ENCODE measurements around the gene ABCA5. TPM values are rescaled to one million over a fixed set of nuclear protein-coding genes. Genes with fewer than 3 reads are reported as not detected.

ABCA5 gene
- total RNA-seq, 3 donors from 2014 or later = 88.8 to 152 (median 93.1) TPM

DNA sequence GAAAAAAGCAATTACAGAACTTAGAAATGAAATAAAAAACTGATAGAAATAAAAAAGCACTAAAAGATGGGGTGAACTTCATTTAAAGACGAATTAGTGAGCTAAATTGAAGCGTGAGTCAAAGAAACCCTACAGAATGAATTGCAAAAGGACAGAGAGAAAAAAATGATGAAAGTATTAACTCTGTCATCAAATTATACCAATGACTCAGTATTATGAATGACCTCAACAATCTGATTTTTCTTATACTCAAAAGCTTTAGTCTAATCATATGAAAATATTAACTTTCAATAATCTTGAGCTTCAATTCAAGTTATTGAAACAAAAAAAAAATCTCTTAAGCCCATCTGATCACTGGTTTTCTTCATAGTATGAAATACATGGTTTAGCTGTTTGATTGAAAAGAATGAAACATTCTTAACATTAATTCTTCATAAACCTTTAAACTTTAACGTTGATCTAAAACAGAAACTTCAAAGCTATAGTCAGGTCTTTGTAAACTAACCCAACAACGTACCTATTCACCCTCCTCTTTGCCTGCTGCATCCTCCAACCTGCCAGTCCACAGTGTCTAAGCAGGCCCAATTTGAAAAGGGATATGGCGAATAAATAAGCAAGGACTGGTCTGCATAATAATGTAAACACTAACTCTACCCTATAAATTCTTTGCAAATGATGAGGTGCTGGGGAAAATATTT lies 6.6 kb downstream of the ABCA5 start:
- TF ChIP-seq POLR2AphosphoS5 (IDR thresholded peaks at IDR 0.05) (no peak), POLR2A (IDR thresholded peaks at IDR 0.05) (no peak)
- TF ChIP-seq, protein P1, sequence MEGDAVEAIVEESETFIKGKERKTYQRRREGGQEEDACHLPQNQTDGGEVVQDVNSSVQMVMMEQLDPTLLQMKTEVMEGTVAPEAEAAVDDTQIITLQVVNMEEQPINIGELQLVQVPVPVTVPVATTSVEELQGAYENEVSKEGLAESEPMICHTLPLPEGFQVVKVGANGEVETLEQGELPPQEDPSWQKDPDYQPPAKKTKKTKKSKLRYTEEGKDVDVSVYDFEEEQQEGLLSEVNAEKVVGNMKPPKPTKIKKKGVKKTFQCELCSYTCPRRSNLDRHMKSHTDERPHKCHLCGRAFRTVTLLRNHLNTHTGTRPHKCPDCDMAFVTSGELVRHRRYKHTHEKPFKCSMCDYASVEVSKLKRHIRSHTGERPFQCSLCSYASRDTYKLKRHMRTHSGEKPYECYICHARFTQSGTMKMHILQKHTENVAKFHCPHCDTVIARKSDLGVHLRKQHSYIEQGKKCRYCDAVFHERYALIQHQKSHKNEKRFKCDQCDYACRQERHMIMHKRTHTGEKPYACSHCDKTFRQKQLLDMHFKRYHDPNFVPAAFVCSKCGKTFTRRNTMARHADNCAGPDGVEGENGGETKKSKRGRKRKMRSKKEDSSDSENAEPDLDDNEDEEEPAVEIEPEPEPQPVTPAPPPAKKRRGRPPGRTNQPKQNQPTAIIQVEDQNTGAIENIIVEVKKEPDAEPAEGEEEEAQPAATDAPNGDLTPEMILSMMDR (IDR thresholded peaks at IDR 0.05) = no peak
- H3K9me3 ChIP-seq = no peaks in the 10 kb centered on the region
- H3K27me3 ChIP-seq = no peaks in the 10 kb centered on the region
- H3K27ac ChIP-seq = no peak overlapping the region
- no peak overlapping the region for H3K4me3 ChIP-seq
- no peak for DNase-seq (ENCODE audit: low spot score in 2 of 2)
- intact Hi-C loops (cut with DNase I; ENCODE audit: low total_unique reads) = no loop called here
- no peaks in the 10 kb centered on the region for H3K36me3 ChIP-seq
- H3K4me1 ChIP-seq = no peaks in the 10 kb centered on the region

DNA sequence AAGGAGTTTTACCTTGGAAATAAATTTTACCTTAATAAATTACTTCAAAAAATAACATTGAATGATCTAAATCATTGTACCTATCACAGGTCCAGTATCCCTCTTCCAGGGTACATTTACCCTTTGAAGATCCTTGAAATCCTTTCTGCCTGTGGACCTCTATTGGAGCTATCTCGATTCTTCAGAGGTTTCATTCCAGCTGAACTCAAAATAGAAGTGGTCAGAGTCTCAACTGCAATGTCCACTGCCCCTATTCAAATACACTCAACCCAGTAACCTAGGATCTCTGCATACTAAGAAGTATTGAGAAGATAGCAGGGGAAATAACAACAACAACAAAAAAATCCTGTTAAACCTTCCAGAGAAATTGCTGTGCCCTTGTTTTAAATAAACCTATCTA lies 9.3 kb downstream of the ABCA5 start:
- Histone ChIP-seq H3K27me3 (no peaks in the 10 kb centered on the region), H3K27ac (no peak overlapping the region), H3K9me3 (no peaks in the 10 kb centered on the region), H3K36me3 (no peaks in the 10 kb centered on the region), H3K4me1 (no peaks in the 10 kb centered on the region), H3K4me3 (no peak overlapping the region)
- TF ChIP-seq, protein P1 (IDR thresholded peaks at IDR 0.05) = no peak
- TF ChIP-seq POLR2AphosphoS5 (IDR thresholded peaks at IDR 0.05) (no peak), POLR2A (IDR thresholded peaks at IDR 0.05) (no peak)
- intact Hi-C loops (cut with DNase I; ENCODE audit: low total_unique reads) = no loop called here
- DNase-seq (ENCODE audit: low spot score in 2 of 2) = no peak

DNA sequence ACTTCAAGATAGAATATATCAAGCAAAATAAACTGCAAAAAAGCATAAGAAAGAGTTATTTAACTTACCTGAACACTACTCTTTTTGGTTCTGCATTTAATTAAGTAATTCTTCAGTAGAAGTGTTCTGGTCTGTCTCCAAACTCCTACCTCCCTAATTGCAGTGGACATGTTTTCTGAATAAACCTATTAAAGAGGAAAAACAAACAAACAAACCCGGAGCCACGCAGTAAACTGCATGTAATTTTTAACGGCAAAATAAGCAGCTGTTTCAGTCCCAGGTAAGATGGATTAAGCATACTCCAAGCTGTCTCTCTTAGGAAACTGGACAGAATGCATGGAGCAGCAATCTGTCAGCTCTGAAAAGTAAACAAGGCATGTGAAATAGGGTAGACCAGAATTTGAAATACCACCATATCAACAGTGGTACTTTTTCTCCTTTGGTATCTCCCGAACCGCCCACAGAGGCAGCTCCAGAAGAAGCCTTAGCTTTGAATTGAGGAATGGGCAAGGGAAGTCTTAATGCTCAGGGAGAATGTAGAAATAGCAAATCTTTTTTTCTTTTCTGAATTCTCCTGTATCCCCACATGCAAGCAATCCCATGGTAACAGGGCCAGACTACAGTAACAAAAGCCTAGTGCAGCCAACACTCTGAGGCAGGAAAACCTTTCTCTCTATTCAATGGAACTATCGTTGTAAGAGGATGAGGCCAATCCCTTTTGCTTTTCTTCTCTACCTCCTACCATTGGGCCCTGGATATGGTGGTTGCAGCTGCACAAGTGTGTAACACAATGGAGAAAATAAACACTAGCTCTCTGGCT lies 12.5 kb downstream of the ABCA5 start:
- intact Hi-C loops (cut with DNase I; ENCODE audit: low total_unique reads) = no loop called here
- DNase-seq (ENCODE audit: low spot score in 2 of 2) = no peak
- peaks cover 4% of the 10 kb centered on the region for H3K36me3 ChIP-seq
- H3K27ac ChIP-seq = no peak overlapping the region
- no peaks in the 10 kb centered on the region for H3K27me3 ChIP-seq
- no peak overlapping the region for H3K4me3 ChIP-seq
- TF ChIP-seq, protein P1 (IDR thresholded peaks at IDR 0.05) = no peak
- no peak for TF ChIP-seq POLR2AphosphoS5 (IDR thresholded peaks at IDR 0.05)
- no peak for TF ChIP-seq POLR2A (IDR thresholded peaks at IDR 0.05)
- H3K9me3 ChIP-seq = no peaks in the 10 kb centered on the region
- no peaks in the 10 kb centered on the region for H3K4me1 ChIP-seq

DNA sequence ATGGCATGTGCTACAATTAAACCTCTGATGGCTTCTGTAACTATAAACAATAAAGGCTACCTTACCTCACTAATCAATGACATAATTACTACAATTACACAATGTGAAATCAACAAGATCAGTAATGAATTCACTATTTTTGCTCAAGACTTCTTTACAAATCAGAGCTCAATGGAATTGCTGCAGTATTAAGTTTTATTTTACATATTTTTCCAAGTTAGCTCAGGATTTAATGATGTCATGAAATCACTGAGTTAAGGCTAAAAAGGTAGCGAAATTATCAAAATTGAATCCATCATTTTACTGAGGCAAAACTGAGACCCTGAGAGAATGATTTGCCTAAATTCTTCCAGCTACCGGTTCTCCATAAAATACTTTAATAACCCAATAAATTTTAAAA lies 21.8 kb downstream of the ABCA5 start:
- intact Hi-C loops (cut with DNase I; ENCODE audit: low total_unique reads) = no loop called here
- Histone ChIP-seq H3K36me3 (peaks cover 10% of the 10 kb centered on the region), H3K4me1 (no peaks in the 10 kb centered on the region), H3K27ac (no peak overlapping the region), H3K27me3 (no peaks in the 10 kb centered on the region), H3K4me3 (no peak overlapping the region), H3K9me3 (no peaks in the 10 kb centered on the region)
- DNase-seq (ENCODE audit: low spot score in 2 of 2) = no peak
- TF ChIP-seq POLR2AphosphoS5 (IDR thresholded peaks at IDR 0.05) (no peak), POLR2A (IDR thresholded peaks at IDR 0.05) (no peak)
- TF ChIP-seq, protein P1 (IDR thresholded peaks at IDR 0.05) = no peak

DNA sequence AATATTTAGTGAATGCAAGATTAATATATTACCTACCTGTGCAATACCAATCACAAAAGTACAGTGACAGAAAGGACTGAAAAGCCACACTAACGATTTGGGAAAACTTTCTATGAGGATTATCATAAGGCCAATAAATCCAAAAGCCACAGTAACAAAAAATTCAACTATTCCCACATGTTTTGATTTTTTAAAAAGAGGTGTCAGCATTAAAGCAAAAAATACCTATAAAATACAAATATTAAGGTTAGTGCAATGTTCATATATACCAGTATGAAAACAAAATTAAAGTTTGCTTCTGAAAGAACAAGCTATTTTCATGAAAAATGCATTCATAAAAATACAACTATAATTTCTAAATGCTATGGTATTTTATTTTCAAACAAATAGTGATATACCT lies 24.3 kb downstream of the ABCA5 start:
- H3K27ac ChIP-seq = no peak overlapping the region
- TF ChIP-seq, protein P1 (IDR thresholded peaks at IDR 0.05) = no peak
- no peak for TF ChIP-seq POLR2A (IDR thresholded peaks at IDR 0.05)
- TF ChIP-seq POLR2AphosphoS5 (IDR thresholded peaks at IDR 0.05) = no peak
- H3K27me3 ChIP-seq = no peaks in the 10 kb centered on the region
- H3K36me3 ChIP-seq = no peaks in the 10 kb centered on the region
- intact Hi-C loops (cut with DNase I; ENCODE audit: low total_unique reads) = no loop called here
- H3K4me3 ChIP-seq = no peak overlapping the region
- H3K4me1 ChIP-seq = no peaks in the 10 kb centered on the region
- DNase-seq (ENCODE audit: low spot score in 2 of 2) = no peak
- H3K9me3 ChIP-seq = no peaks in the 10 kb centered on the region
